K562 (cell line): Measurements from ENCODE around the gene VPS35. TPM values are rescaled to one million over a fixed set of nuclear protein-coding genes. Genes with fewer than 3 reads are reported as not detected.

ENCODE experiments used
- ELF4 ChIP-seq: fragments of 450-650 bp; formaldehyde crosslinking; IDR thresholded peaks from 2 replicates; pipeline ENCODE4 v1.4.0; 2022; ENCODE audit warnings: missing genetic modification characterization
- FOXK2 ChIP-seq, 2 experiments: fragments of 450-650 bp; IDR thresholded peaks in 1 of 2; conservative IDR thresholded peaks in 1 of 2; 2 replicates each; pipeline ENCODE4 v1.6.1; 2016; ENCODE audit warnings: low read depth in 2 of 2, mild to moderate bottlenecking in 1 of 2
- MEF2A ChIP-seq: IDR thresholded peaks from 2 replicates; pipeline ENCODE4 v1.6.1; 2011; ENCODE audit warnings: low read depth, mild to moderate bottlenecking, low read length, moderate library complexity; ENCODE audit not compliant: control insufficient read depth
- MEF2D ChIP-seq: conservative IDR thresholded peaks from 2 replicates; pipeline ENCODE4 v1.6.1; 2016; ENCODE audit warnings: low read depth, missing genetic modification characterization, missing compliant biosample characterization
- MTA3 ChIP-seq: fragments of 450-650 bp; formaldehyde crosslinking; IDR thresholded peaks from 2 replicates; pipeline ENCODE4 v1.6.1; 2017; ENCODE audit warnings: mild to moderate bottlenecking, borderline replicate concordance
- NR2C1 ChIP-seq, 2 experiments: fragments of 450-650 bp; IDR thresholded peaks; 2 replicates each; pipeline ENCODE4 v1.6.1; 2017; ENCODE audit warnings: mild to moderate bottlenecking in 2 of 2, antibody characterized with exemption in 1 of 2, inconsistent platforms in 1 of 2, missing compliant biosample characterization in 1 of 2, missing genetic modification characterization in 1 of 2
- PYGO2 ChIP-seq: fragments of 450-650 bp; IDR thresholded peaks from 2 replicates; pipeline ENCODE4 v1.6.1; 2016; ENCODE audit warnings: mild to moderate bottlenecking, missing genetic modification characterization, moderate library complexity, missing compliant biosample characterization
- SLC30A9 ChIP-seq: fragments of 250-450 bp; sonication (Bioruptor Pico); IDR thresholded peaks from 2 replicates; pipeline ENCODE4 v1.8.0; 2022; ENCODE audit warnings: mild to moderate bottlenecking, moderate library complexity
- ZC3H11A ChIP-seq: IDR thresholded peaks from 2 replicates; pipeline ENCODE4 v1.6.1; 2012; ENCODE audit warnings: low read depth, low read length, improper control_type of control experiment
- ZNF79 ChIP-seq: fragments of 250-450 bp; sonication (Bioruptor Pico); IDR thresholded peaks from 2 replicates; pipeline ENCODE4 v1.4.0; 2020; ENCODE audit warnings: low read depth, mild to moderate bottlenecking, moderate library complexity
- polyA plus RNA-seq, 8 experiments: library from polyadenylated mRNA; depleted of rRNA in 4 of 8; stranded (reverse) in 5 of 8; unstranded in 3 of 8; fragments of >200 nt; fragmentation: Nextera tagmentation in 2 of 8; fragmentation: Illumina TruSeq in 1 of 8; extraction: Ambion mirVana in 2 of 8; extraction: Trizol in 1 of 8; gene quantifications; 2 replicates each; pipeline versions ENCODE4 v1.2.1 to v1.2.3, GENCODE V29; 2011 to 2014; ENCODE audit warnings: inconsistent platforms in 1 of 8, missing spikeins in 1 of 8
- total RNA-seq, 7 experiments: library from RNA; depleted of rRNA in 6 of 7; stranded (reverse); fragments of >200 nt in 6 of 7; fragmentation: Illumina TruSeq in 2 of 7; extraction: Trizol in 2 of 7; gene quantifications; 2 replicates each; pipeline versions ENCODE4 v1.2.1 to v1.2.3, GENCODE V29; 2011 to 2021; ENCODE audit warnings: low replicate concordance in 1 of 7
- TF ChIP-seq, protein P1 (sequence below): sonication (generic); formaldehyde crosslinking; IDR thresholded peaks from 2 replicates; pipeline ENCODE4 v1.8.1; 2023; ENCODE audit warnings: mild to moderate bottlenecking, missing genetic modification reagents

Gene VPS35
- total and polyA plus RNA-seq, 9 of the 15 experiments (the other 6 are each of a cell fraction or from before 2014, with no cell fraction given): 32.7 to 131 (median 66.2) TPM

DNA sequence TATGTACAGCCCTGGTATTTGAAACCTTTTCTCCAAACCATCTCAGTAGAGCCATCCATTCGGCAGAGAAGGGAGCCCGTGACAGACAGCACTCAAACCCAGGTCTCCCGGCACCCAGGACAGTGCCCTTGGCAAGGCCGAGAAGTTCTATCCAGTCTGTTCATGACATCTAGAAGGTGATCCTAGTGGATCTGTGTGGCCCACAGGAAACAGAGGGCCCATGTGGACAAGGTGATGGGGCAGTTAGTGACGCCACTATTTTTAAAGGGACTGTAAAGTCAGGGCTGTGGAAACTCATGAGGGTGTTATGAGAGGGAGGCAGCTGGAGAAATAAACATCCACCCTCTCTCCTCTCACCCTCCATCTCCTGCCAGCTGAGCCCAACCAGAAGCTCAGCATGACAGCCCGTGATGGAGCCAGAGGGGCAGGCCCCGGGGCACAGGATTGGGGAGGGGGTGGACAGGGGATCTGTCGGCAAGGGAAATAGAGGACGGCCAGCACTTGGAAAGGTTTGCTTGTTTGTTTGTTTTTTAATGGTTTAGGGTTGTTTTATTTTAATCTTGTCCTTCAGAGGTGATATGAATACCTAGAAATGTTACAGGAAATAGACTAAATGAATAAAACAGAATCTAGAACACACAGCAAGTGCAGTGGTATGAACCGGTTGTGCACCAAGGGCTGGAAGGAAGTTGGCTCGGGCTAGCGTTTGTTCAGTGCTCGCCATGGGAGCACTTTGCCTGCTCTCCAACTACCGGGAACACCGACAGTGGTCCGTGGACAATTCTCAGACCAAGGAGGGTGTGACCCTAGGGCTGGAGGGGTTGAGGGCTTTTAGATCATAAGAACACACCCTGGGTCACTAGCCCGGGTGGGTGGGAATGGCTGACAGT lies 42.1 kb upstream of the VPS35 start (continued):
- TF ChIP-seq MTA3: no peak
- TF ChIP-seq ZC3H11A: no peak
- no peak for TF ChIP-seq SLC30A9 (CRISPR knock-in tag)
- no peak for TF ChIP-seq MEF2A
- TF ChIP-seq NR2C1 (IDR thresholded peaks at IDR 0.05): no peak
- TF ChIP-seq NR2C1 (tag; IDR thresholded peaks at IDR 0.05): no peak
- TF ChIP-seq ZNF79 (CRISPR knock-in tag): no peak
- TF ChIP-seq, protein P1, sequence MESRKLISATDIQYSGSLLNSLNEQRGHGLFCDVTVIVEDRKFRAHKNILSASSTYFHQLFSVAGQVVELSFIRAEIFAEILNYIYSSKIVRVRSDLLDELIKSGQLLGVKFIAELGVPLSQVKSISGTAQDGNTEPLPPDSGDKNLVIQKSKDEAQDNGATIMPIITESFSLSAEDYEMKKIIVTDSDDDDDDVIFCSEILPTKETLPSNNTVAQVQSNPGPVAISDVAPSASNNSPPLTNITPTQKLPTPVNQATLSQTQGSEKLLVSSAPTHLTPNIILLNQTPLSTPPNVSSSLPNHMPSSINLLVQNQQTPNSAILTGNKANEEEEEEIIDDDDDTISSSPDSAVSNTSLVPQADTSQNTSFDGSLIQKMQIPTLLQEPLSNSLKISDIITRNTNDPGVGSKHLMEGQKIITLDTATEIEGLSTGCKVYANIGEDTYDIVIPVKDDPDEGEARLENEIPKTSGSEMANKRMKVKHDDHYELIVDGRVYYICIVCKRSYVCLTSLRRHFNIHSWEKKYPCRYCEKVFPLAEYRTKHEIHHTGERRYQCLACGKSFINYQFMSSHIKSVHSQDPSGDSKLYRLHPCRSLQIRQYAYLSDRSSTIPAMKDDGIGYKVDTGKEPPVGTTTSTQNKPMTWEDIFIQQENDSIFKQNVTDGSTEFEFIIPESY (CRISPR knock-in tag): no peak
- no peak for TF ChIP-seq FOXK2 (conservative IDR thresholded peaks at IDR 0.05 in 1 of 2, IDR thresholded peaks at IDR 0.05 in 1 of 2; ENCODE audit: low read depth in 2 of 2)
- TF ChIP-seq MEF2D (tag): no peak
- TF ChIP-seq PYGO2 (tag): no peak
- TF ChIP-seq ELF4 (CRISPR knock-in tag): no peak
- TF ChIP-seq, all 486 proteins: peak for 0
